Calu3 (cell line): ENCODE measurements around the gene EPHA3. TPM values are rescaled to one million over a fixed set of nuclear protein-coding genes. Genes with fewer than 3 reads are reported as not detected.

Experiments
- BruUV-seq: library from RNA; stranded (reverse); fragments of 400-500 nt; replicated peaks from 2 replicates; lab custom pipeline; 2021; lab: Mats Ljungman, UMichigan
- CTCF ChIA-PET: fragments of 300-600 bp; sonication (Branson Sonifier 250); formaldehyde crosslinking; loops from one replicate; lab custom pipeline; 2022; ENCODE audit warnings: antibody characterized with exemption; lab: Charles Lee
- DNase-seq: peaks from one replicate; pipeline ENCODE4 v3.0.0; 2022
- H3K27ac Mint-ChIP-seq: one replicate; pipeline ENCODE4 v1.8.0; 2022; ENCODE audit warnings: mixed read lengths; ENCODE audit not compliant: unreplicated experiment
- H3K27me3 Mint-ChIP-seq: one replicate; pipeline ENCODE4 v1.8.0; 2022; ENCODE audit warnings: mixed read lengths; ENCODE audit not compliant: unreplicated experiment
- H3K36me3 Mint-ChIP-seq: one replicate; pipeline ENCODE4 v1.8.0; 2022; ENCODE audit warnings: mild to moderate bottlenecking, moderate library complexity, mixed read lengths; ENCODE audit not compliant: insufficient read depth, unreplicated experiment
- H3K4me1 Mint-ChIP-seq: one replicate; pipeline ENCODE4 v1.8.0; 2022; ENCODE audit warnings: mild to moderate bottlenecking, low read depth, mixed read lengths; ENCODE audit not compliant: unreplicated experiment
- H3K4me3 Mint-ChIP-seq: one replicate; pipeline ENCODE4 v1.8.0; 2022; ENCODE audit warnings: mild to moderate bottlenecking, low read depth, moderate library complexity, mixed read lengths; ENCODE audit not compliant: unreplicated experiment
- H3K9me3 Mint-ChIP-seq: one replicate; pipeline ENCODE4 v1.8.0; 2022; ENCODE audit warnings: low read depth, mixed read lengths; ENCODE audit not compliant: unreplicated experiment
- CTCF ChIP-seq: fragments of 200-600 bp; IDR thresholded peaks from one replicate; pipeline ENCODE4 v1.8.0; 2022; ENCODE audit warnings: antibody characterized with exemption; ENCODE audit not compliant: unreplicated experiment
- intact Hi-C: fragments of 100-400 bp; cut with micrococcal nuclease; formaldehyde crosslinking; loops from one replicate; pipeline ENCODE4 v1.10.0; 2022; ENCODE audit not compliant: unreplicated experiment
- total RNA-seq: library from RNA; stranded (reverse); gene quantifications from 2 replicates; pipeline ENCODE4 v1.2.3, GENCODE V29; 2022

EPHA3 gene
- total RNA-seq, 1 experiment from 2014 or later: 31.6 TPM

- intact Hi-C loops: no loop called here
- H3K27me3 Mint-ChIP-seq: no peaks in the 10 kb centered on the region
- H3K27ac Mint-ChIP-seq: no peak overlapping the region
- no peak for TF ChIP-seq CTCF
- CTCF ChIA-PET: no interaction called here
- no TSS peak for BruUV-seq
- no peak for DNase-seq
- peaks cover 6% of the 10 kb centered on the region for H3K4me1 Mint-ChIP-seq
- no peaks in the 10 kb centered on the region for H3K36me3 Mint-ChIP-seq
- H3K4me3 Mint-ChIP-seq: no peak overlapping the region
- no peaks in the 10 kb centered on the region for H3K9me3 Mint-ChIP-seq
These were observed 120.2 kb downstream of the EPHA3 start for GRCh38 chr3:89227634-89228033.

- no peaks in the 10 kb centered on the region for H3K27me3 Mint-ChIP-seq
- CTCF ChIA-PET: no interaction called here
- intact Hi-C loops: no loop called here
- H3K9me3 Mint-ChIP-seq: no peaks in the 10 kb centered on the region
- no peak for TF ChIP-seq CTCF
- DNase-seq: no peak
- H3K36me3 Mint-ChIP-seq: no peaks in the 10 kb centered on the region
- BruUV-seq: no TSS peak
- H3K27ac Mint-ChIP-seq: no peak overlapping the region
- no peak overlapping the region for H3K4me3 Mint-ChIP-seq
- H3K4me1 Mint-ChIP-seq: peaks cover 6% of the 10 kb centered on the region
These were observed 124.7 kb downstream of the EPHA3 start for GRCh38 chr3:89232155-89232554.

- Mint-ChIP-seq H3K27ac (no peak overlapping the region), H3K4me1 (no peaks in the 10 kb centered on the region), H3K27me3 (no peaks in the 10 kb centered on the region), H3K4me3 (no peak overlapping the region), H3K9me3 (no peaks in the 10 kb centered on the region), H3K36me3 (no peaks in the 10 kb centered on the region)
- CTCF ChIA-PET: no interaction called here
- no peak for DNase-seq
- no peak for TF ChIP-seq CTCF
- intact Hi-C loops: no loop called here
- BruUV-seq: no TSS peak
These were observed 127.2 kb downstream of the EPHA3 start for GRCh38 chr3:89234620-89235019.

GRCh38 chr3:89238846-89239245 lies 131.4 kb downstream of the EPHA3 start:
- CTCF ChIA-PET: no interaction called here
- Mint-ChIP-seq H3K4me1 (no peaks in the 10 kb centered on the region), H3K36me3 (no peaks in the 10 kb centered on the region), H3K27ac (no peak overlapping the region), H3K9me3 (no peaks in the 10 kb centered on the region), H3K27me3 (no peaks in the 10 kb centered on the region), H3K4me3 (no peak overlapping the region)
- no TSS peak for BruUV-seq
- intact Hi-C loops: no loop called here
- no peak for DNase-seq
- no peak for TF ChIP-seq CTCF
